ENCODE measurements around the gene PLCXD1.
"Not testable (repeated sequence)": the region's sequence is repeated elsewhere in the genome, so short reads cannot be mapped to it uniquely, and the experiment has no call there.

PLCXD1 gene

DNA sequence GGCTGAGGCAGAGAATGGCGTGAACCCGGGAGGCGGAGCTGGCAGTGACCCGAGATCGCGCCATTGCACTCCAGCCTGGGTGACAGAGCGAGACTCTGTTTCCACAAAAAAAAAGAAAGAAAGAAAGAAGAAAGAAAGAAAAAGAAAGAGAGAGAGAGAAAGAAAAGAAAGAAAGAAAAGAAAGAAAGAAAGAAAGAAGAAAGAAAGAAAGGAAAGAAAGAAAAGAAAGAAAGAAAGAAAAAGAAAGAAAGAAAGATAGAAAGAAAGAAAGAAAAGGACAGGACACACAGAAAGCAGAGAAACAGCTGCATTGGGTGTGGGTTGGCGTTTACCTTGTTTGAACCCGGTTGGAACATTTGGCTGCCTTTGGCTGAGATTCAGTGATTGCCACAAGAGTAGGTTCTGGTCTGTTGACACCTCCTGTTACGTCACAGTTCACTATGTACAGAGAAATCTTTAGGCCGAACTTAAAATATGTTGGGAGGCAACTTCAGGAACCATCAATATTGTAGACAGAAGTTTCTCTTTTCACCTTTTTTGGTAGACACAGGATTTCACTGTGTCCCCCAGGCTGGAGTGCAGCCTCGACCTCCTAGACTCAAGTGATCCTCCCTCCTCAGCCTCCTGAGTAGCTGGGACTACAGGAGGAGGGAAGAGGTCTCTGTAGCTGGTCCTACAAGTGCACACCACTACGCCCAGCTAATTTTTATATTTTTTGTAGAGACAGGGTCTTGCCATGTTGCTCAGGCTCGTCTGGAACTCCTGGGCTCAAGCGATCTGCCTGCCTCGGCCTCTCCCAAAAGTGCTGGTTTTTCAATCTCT lies 16.3 kb upstream of the PLCXD1 start:
- DNase-seq, result no peak

DNA sequence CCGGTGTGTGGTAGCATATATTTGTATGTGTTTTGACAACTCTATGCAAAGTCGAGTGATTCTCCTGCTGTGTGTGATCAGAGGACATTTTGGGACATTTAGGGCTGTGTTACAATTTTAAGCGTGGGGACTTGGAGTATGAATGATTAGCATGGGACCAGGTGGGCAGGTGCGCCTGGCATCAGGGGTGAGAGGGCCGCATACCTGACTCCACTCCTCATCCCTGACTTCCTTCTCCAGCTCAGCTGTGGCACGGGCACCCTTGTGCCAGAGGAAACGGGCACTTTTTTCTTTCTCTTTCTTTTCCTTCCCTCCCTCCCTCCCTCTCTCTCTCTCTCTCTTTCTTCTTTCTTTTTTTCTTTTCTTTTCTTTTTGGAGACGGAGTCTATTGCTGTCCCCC lies 15.7 kb upstream of the PLCXD1 start:
- no peak for DNase-seq

DNA sequence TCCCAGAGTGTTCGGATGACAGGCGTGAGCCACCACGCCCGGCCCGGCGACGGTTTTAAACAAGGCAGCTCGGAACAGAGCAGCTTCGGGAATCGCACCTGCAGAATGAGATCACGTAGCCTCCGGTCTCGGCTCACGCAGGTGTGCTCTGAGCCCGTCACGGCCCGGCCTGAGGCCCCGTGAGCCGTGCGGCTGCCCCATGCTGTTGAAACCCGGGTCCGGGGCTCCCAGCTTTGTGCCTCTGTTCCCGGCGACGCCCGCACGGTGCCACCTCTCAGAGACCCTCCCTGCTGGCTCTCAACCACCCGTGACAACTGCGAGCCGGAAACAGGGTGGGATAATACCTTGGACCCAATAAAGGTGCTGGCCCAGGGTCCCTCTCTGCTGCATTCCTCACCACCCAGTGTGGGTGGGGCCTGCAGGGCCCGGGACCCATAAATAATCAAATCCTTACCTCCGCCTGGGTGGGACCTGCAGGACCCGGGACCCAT lies 13.4 kb upstream of the PLCXD1 start:
- no peak for DNase-seq

DNA sequence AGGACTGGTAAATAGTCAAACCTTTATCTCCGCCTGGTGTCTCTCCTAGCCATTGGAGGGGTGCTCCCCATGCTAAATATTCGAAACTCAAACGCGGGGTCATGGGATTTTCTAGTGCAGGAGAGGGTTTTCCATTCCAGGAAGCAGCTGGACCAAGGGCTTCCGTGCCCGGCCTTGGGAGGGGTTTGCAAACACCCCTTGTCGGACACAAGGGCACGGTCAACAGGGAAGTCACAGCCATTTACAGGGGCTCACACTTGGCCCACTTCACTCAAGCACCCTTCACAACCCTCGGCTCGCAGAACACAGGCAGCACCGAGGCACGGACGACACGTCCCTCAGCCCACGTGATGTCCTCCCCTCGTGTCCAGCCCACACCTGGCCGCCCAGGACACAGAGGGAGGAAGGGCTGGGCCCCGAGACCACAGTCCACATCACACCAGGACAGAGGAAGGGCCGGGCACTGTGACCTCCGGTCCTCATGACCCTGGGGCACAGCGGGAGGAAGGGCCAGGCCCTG lies 10.3 kb upstream of the PLCXD1 start:
- DNase-seq, result no peak

DNA sequence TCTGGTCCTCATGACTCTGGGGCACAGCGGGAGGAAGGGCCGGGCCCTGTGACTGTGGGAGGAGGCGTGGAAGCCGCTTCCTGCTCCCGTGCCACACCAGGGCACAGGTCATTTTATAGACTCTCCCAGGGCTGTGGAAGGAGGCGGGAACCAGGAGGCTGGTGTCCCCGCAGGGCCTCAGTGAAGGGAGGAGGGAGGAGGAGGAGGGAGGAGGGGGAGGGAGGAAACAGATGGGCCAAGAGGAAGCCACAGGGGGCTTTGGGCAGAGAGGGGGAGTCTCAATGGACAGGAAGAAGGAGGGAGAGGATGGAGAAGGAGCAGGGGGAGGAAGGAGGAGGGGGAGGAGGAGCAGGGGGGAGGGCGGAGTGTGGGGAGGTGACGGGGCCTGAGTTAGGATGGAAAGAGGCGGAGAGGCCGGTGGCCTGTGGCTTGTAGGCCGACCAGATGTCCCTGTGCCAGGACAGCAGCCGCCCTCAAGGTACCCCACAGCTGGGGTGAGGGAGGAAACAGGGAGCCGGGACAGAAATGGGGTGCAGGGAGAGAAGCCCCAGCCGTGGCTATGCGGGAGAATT lies 6.2 kb upstream of the PLCXD1 start:
- no peak for DNase-seq

DNA sequence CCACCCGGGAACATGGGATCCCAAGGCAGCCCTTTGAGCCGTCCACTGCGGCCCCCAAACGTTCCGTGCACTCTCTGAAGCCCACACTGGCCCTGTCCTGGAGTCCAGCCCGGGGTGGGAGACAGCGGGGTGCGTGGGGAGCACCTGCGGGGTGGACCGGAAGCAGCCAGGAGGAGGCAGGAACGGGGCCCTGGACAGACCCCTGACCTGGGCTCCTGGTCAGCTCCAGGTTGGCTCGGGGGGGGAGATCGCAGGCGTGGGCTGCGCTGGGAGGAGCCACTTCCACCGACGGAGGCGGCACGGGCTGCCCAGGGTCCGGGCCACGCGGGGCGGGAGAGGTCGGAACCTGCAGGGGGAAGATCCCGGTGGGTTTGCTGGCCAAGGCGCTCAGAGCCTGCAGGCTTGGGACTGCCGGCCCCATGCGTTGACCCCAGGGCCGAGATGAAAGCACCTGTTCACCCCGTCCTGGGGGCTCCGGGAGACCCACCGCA lies 5.7 kb upstream of the PLCXD1 start:
- no peak for DNase-seq

DNA sequence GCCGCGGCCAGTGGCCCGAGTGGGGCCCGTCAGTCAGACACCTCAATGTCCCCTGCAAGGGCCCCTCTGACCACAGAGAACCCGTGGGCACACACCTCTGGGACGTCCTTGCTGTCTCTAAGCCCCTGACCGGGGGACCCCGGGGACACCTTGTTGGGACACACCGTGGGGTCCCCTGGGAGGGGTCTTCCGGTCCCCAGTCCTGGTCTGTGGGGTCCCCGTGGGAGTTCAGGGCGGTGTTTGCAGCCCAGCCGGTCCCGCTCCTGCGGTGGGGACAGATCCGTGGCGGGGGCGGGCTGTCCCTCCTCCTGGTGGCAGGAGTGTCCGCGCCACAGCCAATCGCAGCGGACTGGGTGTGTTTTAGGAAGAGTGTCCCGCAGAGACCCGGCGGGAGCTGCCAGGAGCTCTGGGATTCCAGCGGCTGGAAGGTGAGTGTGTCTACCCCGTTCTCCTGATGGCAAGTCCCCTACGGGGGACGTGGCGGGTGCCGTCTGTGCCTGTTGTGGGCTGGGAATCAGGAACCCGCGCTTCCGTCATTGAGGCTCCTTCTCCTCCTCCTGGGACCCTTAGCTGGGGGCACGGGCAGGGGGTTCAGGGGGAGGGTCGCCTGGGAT lies 5.1 kb upstream of the PLCXD1 start:
- peak; percentile 28 for DNase-seq

DNA sequence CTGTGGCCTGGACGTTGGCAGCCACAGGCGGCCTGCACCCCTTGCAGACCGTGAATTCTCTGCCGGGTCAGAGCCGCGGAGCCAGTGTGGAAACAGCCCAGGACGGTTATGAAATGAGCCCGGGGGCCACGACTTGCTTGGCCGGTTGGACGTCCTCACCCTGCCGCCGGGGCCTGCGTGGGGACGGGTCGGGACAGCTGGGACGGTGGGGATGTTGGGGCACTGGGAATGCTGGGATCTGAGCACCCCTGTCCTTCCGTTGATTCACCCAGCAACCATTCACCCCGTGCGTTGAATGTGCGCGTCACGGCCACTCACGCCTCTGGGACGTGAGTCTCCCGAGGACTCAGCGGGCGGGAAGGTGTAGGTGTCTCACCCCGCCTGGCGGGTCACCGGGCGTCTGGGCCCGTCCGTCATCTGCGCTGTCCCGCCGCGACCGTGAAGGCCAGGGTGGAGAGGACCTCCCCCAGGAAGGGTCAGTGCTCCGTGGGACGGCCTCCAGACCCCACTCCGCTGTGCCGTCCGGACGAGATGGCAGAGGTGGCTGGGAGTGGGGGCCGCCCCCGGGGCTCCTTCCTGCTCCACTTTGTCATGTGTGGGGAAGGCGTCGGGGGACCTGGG lies 4.5 kb upstream of the PLCXD1 start:
- no peak for DNase-seq

DNA sequence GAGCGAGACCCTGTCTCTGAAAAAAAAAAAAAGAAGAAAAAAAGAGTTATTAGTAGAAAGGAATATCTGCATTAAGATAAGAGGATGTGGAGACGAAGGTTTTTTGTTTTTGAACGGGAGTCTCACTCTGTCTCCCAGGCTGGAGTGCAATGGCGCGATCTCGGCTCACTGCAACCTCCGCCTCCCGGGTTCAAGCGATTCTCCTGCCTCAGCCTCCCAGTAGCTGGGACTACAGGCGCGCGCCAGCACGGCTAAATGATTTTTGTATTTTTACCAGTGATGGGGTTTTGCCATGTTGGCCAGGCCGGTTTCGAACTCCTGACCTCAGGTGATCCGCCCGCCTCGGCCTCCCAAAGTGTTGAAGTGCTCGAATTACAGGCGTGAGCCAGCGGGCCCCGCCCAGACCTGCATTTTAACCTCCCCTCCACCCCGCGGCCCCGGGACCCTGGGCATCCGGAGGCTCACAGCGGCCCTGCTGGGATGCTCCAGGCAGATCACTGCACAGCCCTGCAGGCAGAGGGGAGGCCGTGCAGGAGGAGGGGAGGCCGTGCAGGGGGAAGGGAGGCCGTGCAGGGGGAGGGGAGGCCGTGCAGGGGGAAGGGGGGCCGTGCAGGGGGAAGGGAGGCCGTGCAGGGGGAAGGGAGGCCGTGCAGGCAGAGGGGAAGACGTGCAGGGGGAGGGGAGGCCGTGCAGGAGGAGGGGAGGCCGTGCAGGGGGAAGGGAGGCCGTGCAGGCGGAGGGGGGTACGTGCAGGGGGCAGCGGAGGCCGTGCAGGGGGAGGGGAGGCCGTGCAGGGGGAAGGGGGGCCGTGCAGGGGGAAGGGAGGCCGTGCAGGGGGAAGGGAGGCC lies 1.2 kb upstream of the PLCXD1 start:
- DNase-seq, result not testable (repeated sequence)

DNA sequence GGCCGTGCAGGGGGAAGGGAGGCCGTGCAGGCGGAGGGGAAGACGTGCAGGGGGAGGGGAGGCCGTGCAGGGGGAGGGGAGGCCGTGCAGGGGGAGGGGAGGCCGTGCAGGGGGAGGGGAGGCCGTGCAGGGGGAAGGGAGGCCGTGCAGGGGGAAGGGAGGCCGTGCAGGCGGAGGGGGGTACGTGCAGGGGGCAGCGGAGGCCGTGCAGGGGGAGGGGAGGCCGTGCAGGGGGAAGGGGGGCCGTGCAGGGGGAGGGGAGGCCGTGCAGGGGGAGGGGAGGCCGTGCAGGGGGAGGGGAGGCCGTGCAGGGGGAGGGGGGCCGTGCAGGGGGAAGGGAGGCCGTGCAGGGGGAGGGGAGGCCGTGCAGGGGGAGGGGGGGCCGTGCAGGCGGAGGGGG lies 459 bp upstream of the PLCXD1 start:
- not testable (repeated sequence) for DNase-seq

DNA sequence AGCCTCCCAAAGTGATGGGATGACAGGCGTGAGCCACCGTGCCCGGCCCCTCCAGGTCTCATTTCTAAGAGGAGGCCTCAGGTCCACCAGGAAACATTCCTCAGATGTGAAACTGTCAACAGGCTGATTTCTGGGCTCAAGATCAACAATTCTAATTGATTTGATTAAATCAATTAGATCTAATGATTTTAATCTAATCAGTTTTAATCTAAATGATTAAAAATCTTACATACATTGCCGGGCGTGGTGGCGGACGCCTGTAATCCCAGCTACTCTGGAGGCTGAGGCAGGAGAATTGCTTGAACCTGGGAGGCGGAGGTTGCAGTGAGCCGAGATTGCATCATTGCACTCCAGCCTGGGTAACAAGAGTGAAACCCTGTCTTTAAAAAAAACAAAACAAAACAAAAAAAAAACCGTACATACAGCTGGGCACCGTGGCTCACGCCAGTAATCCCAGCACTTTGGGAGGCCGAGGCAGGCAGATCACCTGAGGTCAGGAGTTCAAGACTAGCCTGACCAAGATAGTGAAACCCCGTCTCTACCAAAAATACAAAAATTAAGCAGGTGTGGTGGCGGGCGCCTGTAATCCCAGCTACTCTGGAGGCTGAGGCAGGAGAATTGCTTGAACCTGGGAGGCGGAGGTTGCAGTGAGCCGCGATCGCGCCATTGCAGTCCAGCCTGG lies 960 bp downstream of the PLCXD1 start:
- DNase-seq, result not testable (repeated sequence)

DNA sequence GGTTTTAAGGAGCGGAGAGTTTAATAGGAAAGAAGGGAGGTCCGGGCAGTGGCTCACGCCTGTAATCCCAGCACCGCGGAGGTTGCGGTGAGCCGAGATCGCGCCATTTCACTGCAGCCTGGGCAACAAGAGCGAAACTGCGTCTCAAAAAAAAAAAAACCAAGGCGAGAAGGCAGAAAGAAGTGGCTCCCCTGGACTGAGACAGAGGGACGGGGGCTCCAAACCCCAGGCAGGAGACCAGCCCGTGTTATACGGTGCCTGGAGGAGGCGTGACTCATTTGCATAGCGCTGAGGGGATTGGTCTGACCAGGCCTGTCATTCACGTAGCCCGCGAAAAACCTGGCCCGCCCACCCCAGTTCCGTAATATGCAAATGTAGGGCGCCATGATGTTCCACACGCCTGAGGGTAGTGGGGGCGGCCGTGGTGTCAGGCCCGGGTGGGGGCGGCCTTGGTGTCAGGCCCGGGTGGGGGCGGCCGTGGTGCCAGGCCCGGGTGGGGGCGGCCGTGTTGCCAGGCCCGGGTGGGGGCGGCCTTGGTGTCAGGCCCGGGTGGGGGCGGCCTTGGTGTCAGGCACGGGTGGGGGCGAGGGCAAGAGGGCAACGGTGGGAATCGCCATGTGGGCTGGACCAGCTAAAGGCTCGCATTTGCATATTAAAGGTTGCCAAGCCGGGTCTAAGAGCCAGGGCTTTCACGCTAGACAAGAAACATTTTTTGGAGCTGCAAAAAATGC lies 2.1 kb downstream of the PLCXD1 start:
- DNase-seq, result peak; percentile 81

DNA sequence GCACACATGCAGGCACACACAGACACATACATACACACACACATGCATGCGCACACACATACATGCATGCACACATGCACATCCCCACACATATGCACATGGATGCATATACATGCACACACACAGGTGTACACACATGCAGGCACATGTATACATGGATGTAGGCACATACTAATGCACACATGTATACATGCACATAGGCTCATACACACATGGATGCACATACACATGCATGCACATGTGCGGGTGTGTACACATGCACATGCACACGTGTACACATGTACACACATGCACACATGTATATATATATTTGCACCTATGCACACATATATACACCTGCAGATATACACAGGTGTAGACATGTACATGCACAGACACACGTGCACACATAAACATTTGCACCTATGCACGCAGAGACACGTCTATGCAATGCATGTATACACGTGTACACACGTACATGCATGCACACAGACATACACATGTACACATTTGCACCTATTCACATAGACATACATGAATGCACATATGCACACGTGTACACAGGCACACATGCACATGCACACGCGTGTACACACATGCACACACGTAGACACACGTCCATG lies 4.0 kb downstream of the PLCXD1 start:
- DNase-seq, result no peak

DNA sequence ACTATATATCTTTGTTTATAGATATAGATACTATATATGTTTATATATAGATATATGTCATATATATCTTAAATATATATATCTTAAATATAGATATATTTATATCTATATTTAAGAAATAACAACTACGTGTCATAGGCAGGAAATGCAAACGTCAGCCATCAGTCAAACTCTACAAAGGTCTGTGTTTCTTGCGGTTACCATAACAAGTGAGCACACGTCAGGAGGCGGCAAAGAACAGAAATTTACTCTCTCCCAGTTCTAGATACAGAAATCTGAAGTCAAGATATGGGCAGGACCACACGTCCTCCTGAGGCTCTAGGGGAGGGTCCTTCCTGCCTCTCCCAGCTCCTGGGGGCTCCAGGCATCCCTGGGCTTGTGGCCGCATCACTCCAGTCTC lies 6.5 kb downstream of the PLCXD1 start:
- no peak for DNase-seq

DNA sequence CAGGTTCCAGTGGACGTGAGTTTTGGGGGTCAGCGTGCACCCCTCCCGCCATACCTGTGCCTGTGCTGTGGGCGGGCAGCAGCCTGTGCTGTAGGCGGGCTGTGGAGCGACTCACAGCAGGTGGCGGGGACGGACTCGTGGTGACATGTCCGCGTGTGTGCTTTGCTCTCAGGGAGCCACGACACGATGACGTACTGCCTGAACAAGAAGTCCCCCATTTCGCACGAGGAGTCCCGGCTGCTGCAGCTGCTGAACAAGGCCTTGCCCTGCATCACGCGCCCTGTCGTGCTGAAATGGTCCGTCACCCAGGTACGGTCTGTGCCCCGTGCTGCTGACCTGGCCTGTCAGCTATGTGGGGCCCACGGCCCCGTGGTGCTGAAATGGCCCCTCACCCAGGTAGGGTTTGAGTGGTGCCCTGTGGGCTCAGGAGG lies 7.4 kb downstream of the PLCXD1 start:
- no peak for DNase-seq

DNA sequence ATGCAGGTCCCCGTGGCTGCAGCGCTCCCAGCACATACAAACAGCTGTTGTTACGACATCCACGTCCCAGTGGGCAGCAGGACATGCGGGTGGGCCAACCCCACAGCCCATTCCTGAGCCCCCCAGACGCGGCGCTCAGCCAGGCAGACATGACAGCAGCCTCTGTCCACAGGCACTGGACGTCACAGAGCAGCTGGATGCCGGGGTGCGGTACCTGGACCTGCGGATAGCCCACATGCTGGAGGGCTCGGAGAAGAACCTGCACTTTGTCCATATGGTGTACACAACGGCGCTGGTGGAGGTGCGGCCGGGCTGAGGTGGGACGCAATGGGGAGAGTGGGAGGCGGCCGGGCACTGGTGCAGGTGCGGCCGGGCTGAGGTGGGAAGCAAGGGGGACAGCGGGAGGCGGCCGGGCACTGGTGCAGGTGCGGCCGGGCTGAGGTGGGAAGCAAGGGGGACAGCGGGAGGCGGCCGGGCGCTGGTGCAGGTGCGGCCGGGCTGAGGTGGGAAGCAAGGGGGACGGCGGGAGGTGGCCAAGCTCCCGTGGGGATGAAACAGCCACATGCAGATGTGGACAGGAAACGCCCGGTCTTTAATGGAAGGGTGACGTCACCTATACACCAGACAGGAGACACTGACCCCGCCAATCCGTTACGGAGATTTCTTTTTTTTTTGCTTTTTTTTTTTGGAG lies 9.4 kb downstream of the PLCXD1 start:
- no peak for DNase-seq

DNA sequence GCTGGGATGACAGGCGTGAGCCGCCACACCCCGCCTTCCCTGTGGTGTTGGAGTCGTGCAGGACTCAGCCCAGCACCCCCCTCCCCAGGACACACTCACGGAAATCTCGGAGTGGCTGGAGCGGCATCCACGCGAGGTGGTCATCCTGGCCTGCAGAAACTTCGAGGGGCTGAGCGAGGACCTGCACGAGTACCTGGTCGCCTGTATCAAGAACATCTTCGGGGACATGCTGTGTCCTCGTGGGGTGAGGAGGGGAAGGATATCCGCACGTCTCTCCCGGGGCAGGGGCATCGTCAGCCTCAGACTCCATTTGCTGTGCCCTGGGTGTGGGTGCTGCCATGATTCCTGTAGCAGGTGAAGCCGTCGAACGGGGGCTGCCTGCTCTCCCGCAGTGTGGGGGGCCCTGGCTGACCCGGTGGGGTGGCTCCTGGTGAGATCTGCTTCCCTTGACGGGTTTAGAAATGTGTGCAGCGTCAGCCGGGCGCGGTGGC lies 10.3 kb downstream of the PLCXD1 start:
- no peak for DNase-seq

DNA sequence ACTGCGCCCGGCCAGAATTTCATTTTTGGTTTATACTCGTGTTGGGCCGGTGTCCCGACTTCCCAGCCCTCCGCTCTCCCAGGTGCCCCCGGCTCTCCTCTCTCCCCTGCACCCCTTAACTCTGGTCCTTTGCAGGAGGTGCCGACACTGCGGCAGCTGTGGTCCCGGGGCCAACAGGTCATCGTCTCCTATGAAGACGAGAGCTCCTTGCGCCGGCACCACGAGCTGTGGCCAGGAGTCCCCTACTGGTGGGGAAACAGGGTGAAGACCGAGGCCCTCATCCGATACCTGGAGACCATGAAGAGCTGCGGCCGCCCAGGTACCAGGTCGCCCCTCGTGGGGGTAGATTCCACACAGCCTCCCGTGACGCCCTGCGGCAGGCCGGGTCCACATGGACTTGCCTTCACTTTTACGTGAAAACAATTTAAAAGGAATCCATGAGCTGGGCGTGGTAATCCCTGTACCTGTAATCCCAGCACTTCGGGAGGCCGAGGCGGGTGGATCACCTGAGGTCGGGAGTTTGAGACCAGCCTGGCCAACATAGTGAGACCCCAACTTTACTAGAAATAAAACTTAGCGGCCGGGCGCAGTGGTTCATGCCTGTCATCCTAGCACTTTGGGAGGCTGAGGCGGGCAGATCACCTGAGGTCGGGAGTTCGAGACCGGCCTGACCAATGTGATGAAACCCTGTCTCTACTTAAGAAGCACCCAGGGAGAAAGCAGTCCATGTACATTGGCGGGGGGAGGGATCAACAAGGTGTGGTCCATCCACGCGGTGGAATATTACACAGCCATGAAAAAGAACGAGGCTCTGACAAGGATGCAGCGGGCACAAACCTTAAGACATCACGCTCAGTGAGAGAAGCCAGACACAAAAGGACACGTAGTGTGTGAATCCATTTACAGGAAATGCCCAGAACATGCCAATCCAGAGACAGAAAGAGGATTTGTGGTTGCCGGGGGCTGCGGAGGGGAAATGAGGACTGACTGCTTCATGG lies 12.0 kb downstream of the PLCXD1 start:
- DNase-seq, result no peak
